ACC112 (cell line): ENCODE data around the gene RNU2-1.
"Not testable (repeated sequence)": the region's sequence is repeated elsewhere in the genome, so short reads cannot be mapped to it uniquely, and the experiment has no call there.

Source experiments
- H2AFZ ChIP-seq: fragments of 200-600 bp; sonication (generic); one replicate; pipeline ENCODE4 v1.6.0; 2017; ENCODE audit warnings: antibody characterized with exemption, low read length; ENCODE audit not compliant: unreplicated experiment
- H3K27ac ChIP-seq: fragments of 200-600 bp; sonication (generic); 2 replicates; pipeline ENCODE4 v1.5.1; 2014; ENCODE audit warnings: low read depth, mild to moderate bottlenecking, antibody characterized with exemption, low read length, moderate library complexity
- H3K27me3 ChIP-seq: fragments of 200-600 bp; sonication (generic); 2 replicates; pipeline ENCODE4 v1.6.1; 2014; ENCODE audit warnings: mild to moderate bottlenecking, antibody characterized with exemption, low read length, moderate library complexity, mixed read lengths; ENCODE audit not compliant: insufficient read depth
- H3K36me3 ChIP-seq: fragments of 200-600 bp; sonication (generic); 2 replicates; pipeline ENCODE4 v1.6.1; 2016; ENCODE audit warnings: mild to moderate bottlenecking, antibody characterized with exemption, low read length, moderate library complexity, mixed read lengths; ENCODE audit not compliant: insufficient read depth
- H3K4me1 ChIP-seq: fragments of 200-600 bp; sonication (generic); one replicate; pipeline ENCODE4 v1.6.1; 2016; ENCODE audit warnings: low read length, mixed read lengths; ENCODE audit not compliant: insufficient read depth, unreplicated experiment, control insufficient read depth
- H3K4me3 ChIP-seq: fragments of 200-600 bp; sonication (generic); 2 replicates; pipeline ENCODE4 v1.5.1; 2014; ENCODE audit warnings: mild to moderate bottlenecking, low read depth, low read length
- H3K79me2 ChIP-seq: fragments of 200-600 bp; sonication (generic); one replicate; pipeline ENCODE4 v1.6.0; 2016; ENCODE audit warnings: low read length; ENCODE audit not compliant: control insufficient read depth, unreplicated experiment, insufficient read depth

Gene RNU2-1

DNA sequence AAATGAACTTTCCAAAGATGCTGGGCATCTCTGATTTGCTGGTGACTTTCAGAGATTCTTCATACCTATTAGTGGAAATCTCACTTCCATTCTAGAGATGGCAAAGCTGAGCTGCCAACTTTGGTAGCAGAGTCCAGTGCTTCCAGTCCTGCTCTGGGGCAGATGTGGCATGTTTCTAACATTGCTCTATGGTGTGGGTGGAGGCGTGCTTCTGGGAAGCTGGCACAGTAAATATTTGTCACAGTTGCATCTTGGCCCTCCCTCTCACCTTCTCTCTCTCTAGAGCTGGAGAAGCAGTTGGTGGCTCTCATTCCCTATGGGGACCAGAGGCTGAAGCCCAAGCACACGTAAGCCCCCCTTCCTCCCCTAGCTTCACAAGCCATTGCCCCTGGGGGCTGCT lies 20.2 kb downstream of the RNU2-1 start:
- H3K36me3 ChIP-seq: peaks cover 24% of the 10 kb centered on the region; the same call in 1 of the 2 replicates
- H3K27ac ChIP-seq: no peak overlapping the region
- H3K79me2 ChIP-seq: peaks cover 15% of the 10 kb centered on the region
- peaks cover 27% of the 10 kb centered on the region for H3K4me1 ChIP-seq
- no peaks in the 10 kb centered on the region for H3K27me3 ChIP-seq
- no peak overlapping the region for H2AFZ ChIP-seq
- peak overlapping the region; percentile 96 for H3K4me3 ChIP-seq

DNA sequence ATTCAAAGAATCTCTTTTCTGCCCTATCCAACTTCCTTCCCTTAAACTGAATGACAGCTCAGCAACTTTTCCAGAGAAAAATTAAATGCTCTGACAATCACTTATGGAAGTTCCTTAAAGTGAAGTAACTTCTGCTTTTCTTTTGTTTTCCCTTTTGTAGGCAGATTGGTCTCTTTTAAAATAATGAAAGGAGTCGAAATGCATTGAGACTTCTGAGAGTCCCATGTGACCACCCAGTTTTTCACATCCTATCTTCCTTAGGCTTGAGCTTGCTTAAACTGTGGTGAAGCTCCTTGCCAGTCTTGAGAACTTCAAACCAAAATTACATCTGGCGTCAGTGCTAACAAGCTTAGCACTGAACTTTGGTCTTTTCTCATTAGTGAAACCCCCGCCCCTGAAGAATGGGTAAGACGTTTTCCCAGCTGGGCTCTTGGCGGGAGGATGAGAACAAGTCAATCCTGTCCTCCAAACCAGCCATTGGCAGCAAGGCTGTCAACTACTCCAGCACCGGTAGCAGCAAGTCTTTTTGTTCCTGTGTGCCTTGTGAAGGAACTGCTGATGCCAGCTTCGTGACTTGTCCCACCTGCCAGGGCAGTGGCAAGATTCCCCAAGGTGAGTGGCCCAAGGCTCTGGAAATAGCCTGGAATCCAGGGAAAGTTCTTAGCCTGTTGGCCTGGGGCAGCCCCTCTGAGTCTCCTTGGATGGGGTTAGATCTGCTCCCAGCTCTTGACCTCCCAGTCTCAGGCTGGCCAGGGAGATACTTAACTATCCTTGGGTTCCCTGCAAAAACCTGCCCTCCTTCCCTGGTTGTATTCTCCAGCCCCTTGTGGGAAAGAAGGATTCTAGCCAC lies 20.9 kb downstream of the RNU2-1 start:
- H3K27me3 ChIP-seq: no peaks in the 10 kb centered on the region
- H3K79me2 ChIP-seq: peaks cover 15% of the 10 kb centered on the region
- peak overlapping the region; percentile 96 for H3K4me3 ChIP-seq
- H3K4me1 ChIP-seq: peaks cover 27% of the 10 kb centered on the region
- peak overlapping the region; percentile 1 for H2AFZ ChIP-seq
- H3K27ac ChIP-seq: peak overlapping the region; percentile 42
- H3K36me3 ChIP-seq: peaks cover 31% of the 10 kb centered on the region; the same call in 1 of the 2 replicates

DNA sequence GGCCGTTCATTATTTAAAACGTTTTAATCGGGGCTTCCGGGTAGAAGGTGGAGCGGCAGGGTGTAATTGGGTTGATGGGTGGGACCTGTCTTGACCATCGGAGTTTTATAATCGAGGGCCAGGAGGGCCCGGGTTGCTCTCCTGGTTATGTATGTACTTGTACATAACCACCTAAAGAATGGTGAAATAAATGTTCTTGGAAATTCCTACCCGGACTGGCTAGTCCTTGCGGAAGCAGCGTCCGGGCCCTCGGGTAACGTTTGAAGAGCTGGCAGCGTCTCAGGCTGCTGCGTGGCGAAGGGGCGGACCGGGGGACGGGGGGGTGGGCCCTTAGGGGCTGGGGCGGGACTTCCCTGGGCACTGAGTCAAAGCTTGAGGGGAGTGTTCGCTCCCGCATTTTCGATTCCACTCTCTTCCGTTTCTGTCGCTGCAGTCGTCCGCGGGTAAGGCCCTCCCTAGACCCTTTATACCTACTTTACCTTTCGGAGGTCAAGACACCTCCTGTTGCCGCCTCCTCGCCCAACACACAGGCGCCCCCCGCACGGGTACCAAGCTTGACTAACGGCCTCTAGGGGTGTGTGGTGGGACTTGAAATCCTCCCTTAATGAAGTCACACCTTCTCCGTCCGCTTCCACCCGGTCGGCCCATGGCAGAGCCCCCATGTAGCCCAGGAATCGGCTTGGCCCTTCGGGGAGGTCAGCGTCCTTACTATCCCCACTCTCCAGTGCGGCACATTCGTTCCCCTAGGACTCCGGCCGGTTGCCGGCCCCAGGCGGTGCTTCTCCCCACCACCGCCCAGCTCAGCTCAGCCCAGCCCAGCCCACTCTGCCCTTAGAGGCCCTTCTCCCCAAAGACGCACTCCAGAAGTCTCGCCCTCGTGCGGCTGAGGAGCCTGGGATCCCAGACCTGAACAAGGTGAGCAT lies 22.0 kb downstream of the RNU2-1 start, which contains the start of gene TMEM106A:
Gene TMEM106A (plus strand): TSS at position 396 of the 923 bp plus-strand sequence. CDS start 1,167 bp downstream, outside the sequence.
- H3K4me3 ChIP-seq: peak within 1 kb of the TSS; percentile 96
- peak within 1 kb of the TSS; percentile 87 for H2AFZ ChIP-seq
- H3K27ac ChIP-seq: peak within 1 kb of the TSS; percentile 83
- no peaks in the 10 kb centered on the region for H3K27me3 ChIP-seq
- H3K79me2 ChIP-seq: peaks cover 15% of the 10 kb centered on the region
- peaks cover 27% of the 10 kb centered on the region for H3K4me1 ChIP-seq
- peaks cover 34% of the 10 kb centered on the region; the same call in 1 of the 2 replicates for H3K36me3 ChIP-seq

DNA sequence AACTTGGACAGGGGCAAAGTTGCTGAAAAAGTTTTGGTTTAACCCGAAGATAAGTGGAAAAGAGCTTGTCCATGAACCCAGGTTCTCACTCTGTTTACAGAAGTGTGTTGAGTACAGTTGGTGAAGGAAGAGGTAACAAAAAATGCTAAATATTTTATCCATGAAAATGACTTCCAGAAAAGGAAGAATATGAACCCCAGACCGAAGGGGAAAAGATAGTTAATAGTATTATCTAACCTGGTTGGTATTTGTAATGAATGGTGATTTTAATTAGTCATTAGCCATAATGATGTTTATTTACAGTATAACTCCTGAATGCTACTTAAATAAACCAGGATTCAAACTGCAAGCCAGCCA lies 22.7 kb downstream of the RNU2-1 start:
- Histone ChIP-seq H3K4me1 (peaks cover 27% of the 10 kb centered on the region), H3K27ac (peak overlapping the region; percentile 83), H2AFZ (peak overlapping the region; percentile 78), H3K27me3 (no peaks in the 10 kb centered on the region), H3K79me2 (peaks cover 15% of the 10 kb centered on the region), H3K4me3 (peak overlapping the region; percentile 96), H3K36me3 (peaks cover 28% of the 10 kb centered on the region; the same call in 1 of the 2 replicates)

DNA sequence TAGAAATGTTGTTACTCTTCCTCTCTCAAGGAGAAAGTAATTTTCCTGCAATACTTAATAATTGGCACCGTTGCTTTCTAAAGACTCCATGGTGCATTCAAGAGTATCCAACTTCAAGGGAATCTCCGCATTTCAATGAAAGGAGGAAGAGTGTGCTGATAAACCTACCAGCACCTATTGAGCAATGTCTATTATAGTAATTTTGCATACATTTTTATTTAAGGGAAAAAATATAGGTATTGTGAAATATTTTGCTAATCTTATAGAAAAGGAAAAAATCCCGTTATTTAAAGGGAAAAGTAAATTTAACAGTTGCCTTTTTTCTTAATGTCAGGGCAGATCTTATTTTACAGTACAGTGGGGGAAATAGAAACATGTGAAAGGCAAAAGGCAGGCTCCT lies 23.2 kb downstream of the RNU2-1 start:
- H3K4me1 ChIP-seq: peaks cover 27% of the 10 kb centered on the region
- 0 out of 2 replicates have a peak overlapping the region, but pooled peaks have one; percentile 83 for H3K27ac ChIP-seq
- H3K36me3 ChIP-seq: peaks cover 24% of the 10 kb centered on the region; the same call in 1 of the 2 replicates

DNA sequence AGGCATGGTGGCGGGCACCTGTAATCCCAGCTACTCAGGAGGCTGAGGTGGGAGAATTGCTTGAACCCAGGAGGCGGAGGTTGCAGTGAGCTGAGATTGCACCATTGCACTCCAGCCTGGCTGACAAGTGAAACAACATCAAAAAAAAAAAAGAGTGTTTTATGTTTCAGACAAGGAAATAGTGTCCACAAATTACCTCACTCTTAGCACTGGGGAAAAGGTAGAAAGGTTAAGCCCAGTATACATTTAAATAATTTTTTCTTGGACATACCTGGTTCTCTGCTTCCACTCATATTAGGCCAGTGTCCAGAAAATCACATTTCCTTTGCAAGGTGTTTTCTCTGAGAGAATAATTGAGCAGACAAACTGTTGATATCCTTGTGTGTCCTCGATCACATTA lies 30.8 kb downstream of the RNU2-1 start:
- peaks cover 24% of the 10 kb centered on the region for H3K36me3 ChIP-seq
- not testable (repeated sequence) for H3K4me3 ChIP-seq, H3K4me1 ChIP-seq, H3K27me3 ChIP-seq, H2AFZ ChIP-seq, H3K79me2 ChIP-seq, H3K27ac ChIP-seq

More for the DNA sequence above, 23.2 kb downstream of the RNU2-1 start:
- no peak overlapping the region for H2AFZ ChIP-seq
- H3K27me3 ChIP-seq: no peaks in the 10 kb centered on the region
- peak overlapping the region; percentile 96 for H3K4me3 ChIP-seq
- H3K79me2 ChIP-seq: peaks cover 15% of the 10 kb centered on the region

DNA sequence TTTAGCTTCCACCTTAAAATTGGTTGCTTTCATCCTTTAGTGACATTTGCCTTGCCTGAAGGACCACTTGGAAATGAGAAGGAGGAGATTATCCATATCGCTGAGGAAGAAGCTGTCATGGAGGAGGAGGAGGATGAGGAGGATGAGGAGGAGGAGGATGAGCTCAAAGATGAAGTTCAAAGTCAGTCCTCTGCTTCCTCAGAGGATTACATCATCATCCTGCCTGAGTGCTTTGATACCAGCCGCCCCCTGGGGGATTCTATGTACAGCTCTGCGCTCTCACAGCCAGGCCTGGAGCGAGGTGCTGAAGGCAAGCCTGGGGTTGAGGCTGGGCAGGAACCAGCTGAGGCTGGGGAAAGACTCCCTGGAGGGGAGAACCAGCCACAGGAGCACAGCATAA lies 33.6 kb downstream of the RNU2-1 start:
- no peak overlapping the region for H2AFZ ChIP-seq
- no peak overlapping the region for H3K27ac ChIP-seq
- H3K4me3 ChIP-seq: no peak overlapping the region
- H3K4me1 ChIP-seq: no peaks in the 10 kb centered on the region
- H3K79me2 ChIP-seq: no peaks in the 10 kb centered on the region
- H3K36me3 ChIP-seq: peaks cover 26% of the 10 kb centered on the region
- H3K27me3 ChIP-seq: no peaks in the 10 kb centered on the region

DNA sequence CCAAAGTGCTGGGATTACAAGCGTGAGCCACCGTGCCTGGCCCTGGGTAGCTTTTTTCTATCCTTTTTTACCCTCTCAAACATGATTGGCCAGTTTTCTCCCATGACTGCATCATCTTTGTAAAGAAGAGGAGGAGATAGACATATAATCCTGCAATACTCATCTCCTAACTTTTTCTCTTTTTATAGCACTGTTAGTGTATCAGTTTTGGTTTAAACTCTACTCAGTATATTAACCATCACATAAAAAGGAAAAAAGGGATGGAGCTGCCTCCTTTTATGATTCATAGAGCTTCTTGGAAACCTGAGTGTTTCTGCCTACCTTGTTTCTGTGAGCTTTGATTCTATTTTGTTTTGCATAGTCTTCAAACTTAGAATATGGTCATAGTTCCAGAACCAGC lies 34.1 kb downstream of the RNU2-1 start:
- Histone ChIP-seq H3K4me1 (no peaks in the 10 kb centered on the region), H3K27me3 (no peaks in the 10 kb centered on the region), H2AFZ (no peak overlapping the region), H3K36me3 (peaks cover 31% of the 10 kb centered on the region), H3K79me2 (no peaks in the 10 kb centered on the region), H3K27ac (no peak overlapping the region), H3K4me3 (no peak overlapping the region)

DNA sequence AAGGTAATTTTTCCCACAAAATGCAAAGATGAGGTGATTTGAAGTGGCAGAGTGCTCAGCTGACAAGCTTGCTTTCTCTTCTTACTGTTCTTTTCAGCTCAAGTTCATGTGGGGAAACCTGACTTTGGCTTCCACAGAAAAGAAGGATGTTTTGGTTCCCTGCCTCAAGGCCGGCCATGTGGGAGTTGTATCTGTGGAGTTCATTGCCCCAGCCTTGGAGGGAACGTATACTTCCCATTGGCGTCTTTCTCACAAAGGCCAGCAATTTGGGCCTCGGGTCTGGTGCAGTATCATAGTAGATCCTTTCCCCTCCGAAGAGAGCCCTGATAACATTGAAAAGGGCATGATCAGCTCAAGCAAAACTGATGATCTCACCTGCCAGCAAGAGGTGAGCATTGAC lies 40.5 kb downstream of the RNU2-1 start:
- Histone ChIP-seq H2AFZ (no peak overlapping the region), H3K36me3 (peaks cover 50% of the 10 kb centered on the region), H3K4me1 (no peaks in the 10 kb centered on the region), H3K27ac (no peak overlapping the region), H3K79me2 (no peaks in the 10 kb centered on the region), H3K4me3 (no peak overlapping the region), H3K27me3 (no peaks in the 10 kb centered on the region)

DNA sequence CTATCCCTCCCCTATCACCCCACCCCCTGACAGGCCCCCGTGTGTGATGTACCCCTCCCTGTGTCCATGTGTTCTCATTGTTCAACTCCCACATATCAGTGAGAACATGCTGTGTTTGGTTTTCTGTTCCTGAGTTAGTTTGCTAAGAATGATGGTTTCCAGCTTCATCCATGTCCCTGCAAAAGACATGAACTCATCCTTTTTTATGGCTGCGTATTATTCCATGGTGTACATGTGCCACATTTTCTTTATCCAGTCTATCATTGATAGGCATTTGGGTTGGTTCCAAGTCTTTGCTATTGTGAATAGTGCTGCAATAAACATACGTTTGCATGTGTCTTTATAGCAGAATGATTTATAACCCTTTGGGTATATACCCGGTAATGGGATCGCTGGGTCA lies 47.1 kb downstream of the RNU2-1 start:
- peaks cover 28% of the 10 kb centered on the region for H3K36me3 ChIP-seq
- H3K4me1 ChIP-seq, H3K27me3 ChIP-seq, H3K27ac ChIP-seq, H2AFZ ChIP-seq, H3K4me3 ChIP-seq, H3K79me2 ChIP-seq: not testable (repeated sequence)
